ENCODE results near the gene MAP7D1. TPM values are rescaled to one million over a fixed set of nuclear protein-coding genes. Genes with fewer than 3 reads are reported as not detected.

MAP7D1 gene
- total RNA-seq, 1 donor, result 132 TPM

- no peak for TF ChIP-seq CTCF (IDR thresholded peaks at IDR 0.05; ENCODE audit: extremely low read depth, low read depth, low read length)
- Histone ChIP-seq H3K4me2 (ENCODE audit: insufficient read depth, low read length) (no peak overlapping the region), H3K27me3 (ENCODE audit: insufficient read depth, low read length) (no peaks in the 10 kb centered on the region), H3K4me3 (ENCODE audit: insufficient read depth, low read length) (no peak overlapping the region), H3K79me2 (ENCODE audit: insufficient read depth, low read length) (no peaks in the 10 kb centered on the region), H2AFZ (ENCODE audit: low read length) (peak overlapping the region; percentile 51), H3K27ac (ENCODE audit: low read depth, low read length) (no peak overlapping the region), H3K9me3 (ENCODE audit: low read depth, low read length) (no peaks in the 10 kb centered on the region), H3K36me3 (ENCODE audit: insufficient read depth, low read length) (no peaks in the 10 kb centered on the region), H3K4me1 (ENCODE audit: insufficient read depth, low read length) (peaks cover 20% of the 10 kb centered on the region), H4K20me1 (ENCODE audit: insufficient read depth, low read length) (no peaks in the 10 kb centered on the region)
- peak; percentile 83 for DNase-seq (ENCODE audit: insufficient read length, low spot score, missing footprints)
Observed at GRCh38 chr1:36199934-36200741, 44.2 kb downstream of the MAP7D1 start.

GRCh38 chr1:36203027-36203553 is 47.1 kb downstream of the MAP7D1 start:
- no peak overlapping the region for H3K4me3 ChIP-seq (ENCODE audit: insufficient read depth, low read length)
- TF ChIP-seq CTCF (IDR thresholded peaks at IDR 0.05; ENCODE audit: extremely low read depth, low read depth, low read length), result no peak
- H2AFZ ChIP-seq (ENCODE audit: low read length), result peak overlapping the region; percentile 76
- H3K9me3 ChIP-seq (ENCODE audit: low read depth, low read length), result no peaks in the 10 kb centered on the region
- H3K4me1 ChIP-seq (ENCODE audit: insufficient read depth, low read length), result peaks cover 32% of the 10 kb centered on the region
- H4K20me1 ChIP-seq (ENCODE audit: insufficient read depth, low read length), result no peaks in the 10 kb centered on the region
- no peaks in the 10 kb centered on the region for H3K79me2 ChIP-seq (ENCODE audit: insufficient read depth, low read length)
- peak; percentile 30 for DNase-seq (ENCODE audit: insufficient read length, low spot score, missing footprints)
- no peaks in the 10 kb centered on the region for H3K36me3 ChIP-seq (ENCODE audit: insufficient read depth, low read length)
- H3K4me2 ChIP-seq (ENCODE audit: insufficient read depth, low read length), result no peak overlapping the region
- no peaks in the 10 kb centered on the region for H3K27me3 ChIP-seq (ENCODE audit: insufficient read depth, low read length)
- H3K27ac ChIP-seq (ENCODE audit: low read depth, low read length), result no peak overlapping the region

GRCh38 chr1:36203554-36204346 is 47.8 kb downstream of the MAP7D1 start:
- no peaks in the 10 kb centered on the region for H3K79me2 ChIP-seq (ENCODE audit: insufficient read depth, low read length)
- no peaks in the 10 kb centered on the region for H4K20me1 ChIP-seq (ENCODE audit: insufficient read depth, low read length)
- no peak for TF ChIP-seq CTCF (IDR thresholded peaks at IDR 0.05; ENCODE audit: extremely low read depth, low read depth, low read length)
- no peaks in the 10 kb centered on the region for H3K27me3 ChIP-seq (ENCODE audit: insufficient read depth, low read length)
- no peaks in the 10 kb centered on the region for H3K36me3 ChIP-seq (ENCODE audit: insufficient read depth, low read length)
- peaks cover 32% of the 10 kb centered on the region for H3K4me1 ChIP-seq (ENCODE audit: insufficient read depth, low read length)
- peak overlapping the region; percentile 90 for H2AFZ ChIP-seq (ENCODE audit: low read length)
- peak overlapping the region; percentile 51 for H3K4me2 ChIP-seq (ENCODE audit: insufficient read depth, low read length)
- peak; percentile 87 for DNase-seq (ENCODE audit: insufficient read length, low spot score, missing footprints)
- H3K9me3 ChIP-seq (ENCODE audit: low read depth, low read length), result no peaks in the 10 kb centered on the region
- peak overlapping the region; percentile 68 for H3K27ac ChIP-seq (ENCODE audit: low read depth, low read length)
- peak overlapping the region; percentile 24 for H3K4me3 ChIP-seq (ENCODE audit: insufficient read depth, low read length)

All from osteoblast (primary cell).